Dermis microvascular lymphatic vessel endothelial cell (primary cell): Measurements from ENCODE around the gene ERO1A. TPM values are rescaled to one million over a fixed set of nuclear protein-coding genes. Genes with fewer than 3 reads are reported as not detected.

Experiments used
- DNase-seq, 2 donors: peaks; one replicate each; pipeline versions ENCODE4 v3.0.0 to v3.0.0-alpha.2; 2010; ENCODE audit warnings: low read depth in 2 of 2
- total RNA-seq: library from RNA; depleted of rRNA; stranded (reverse); fragments of >200 nt; gene quantifications from 2 replicates; pipeline ENCODE4 v1.2.1, GENCODE V29; 2014

ERO1A gene
- total RNA-seq, 1 donor from 2014 or later: 32.1 TPM

GRCh38 chr14:52607061-52607460 is 88.3 kb downstream of the ERO1A start:
- no peak for DNase-seq

GRCh38 chr14:52602131-52602530 is 93.2 kb downstream of the ERO1A start:
- DNase-seq: no peak

- no peak for DNase-seq
These were observed 95.4 kb downstream of the ERO1A start for GRCh38 chr14:52599974-52600373.

DNA sequence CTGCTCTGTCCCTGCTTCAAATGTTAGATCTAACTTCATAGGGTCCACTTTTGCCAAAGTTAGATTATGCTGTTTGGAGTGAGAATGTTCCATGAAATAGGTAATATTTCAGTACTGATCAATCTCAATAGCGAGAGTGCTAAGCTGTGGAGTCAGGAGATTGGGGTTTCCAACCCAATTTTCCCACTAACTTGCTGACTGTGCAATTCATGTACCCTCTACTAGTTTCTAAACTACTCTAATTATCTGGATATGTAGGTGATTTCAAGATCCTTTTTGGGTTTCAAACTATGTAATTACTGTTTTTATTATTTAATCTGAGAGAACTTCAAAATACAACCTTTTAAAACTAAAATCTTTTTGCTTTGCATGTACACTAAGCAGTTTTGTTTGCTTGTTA is 96.8 kb downstream of the ERO1A start:
- DNase-seq: no peak

- DNase-seq: no peak
These were observed 98.5 kb downstream of the ERO1A start for GRCh38 chr14:52596861-52597260.

GRCh38 chr14:52596320-52596719 is 99.0 kb downstream of the ERO1A start:
- no peak for DNase-seq

DNA sequence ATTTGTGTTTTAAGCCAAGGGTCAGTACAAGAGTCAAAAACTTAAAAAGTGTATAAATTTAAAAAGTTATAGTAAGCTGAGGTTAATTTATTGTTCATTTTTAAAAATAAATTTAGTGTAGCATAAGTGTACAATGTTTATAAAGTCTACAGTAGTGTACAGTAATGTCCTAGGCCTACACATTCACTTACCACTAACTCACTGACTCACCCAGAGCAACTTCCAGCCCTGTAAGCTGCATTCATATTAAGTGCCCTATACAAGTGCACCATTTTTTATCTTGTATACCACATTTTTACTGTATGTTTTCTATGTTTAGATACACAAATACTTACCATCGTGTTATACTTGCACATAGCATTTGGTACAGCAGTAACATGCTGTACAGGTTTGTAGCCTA is 105.0 kb downstream of the ERO1A start:
- DNase-seq: no peak

Other genes starting within 250 kb of the ERO1A start
- gene TXNDC16, start 143.1 kb downstream of the ERO1A start, total RNA-seq: 2.8 and 3.4 TPM in 2 replicates
- 0.77 and 1.3 TPM in 2 replicates for gene GPR137C, start 142.7 kb downstream of the ERO1A start, total RNA-seq
- gene PSMC6, start 11.6 kb upstream of the ERO1A start, total RNA-seq: 55.0 and 64.8 TPM in 2 replicates
- gene STYX, start 34.6 kb upstream of the ERO1A start, total RNA-seq: 21.4 and 22.2 TPM in 2 replicates
- 24.1 and 29.0 TPM in 2 replicates for gene GNPNAT1, start 96.0 kb upstream of the ERO1A start, total RNA-seq